ENCODE measurements around the gene SPTY2D1. TPM values are rescaled to one million over a fixed set of nuclear protein-coding genes. Genes with fewer than 3 reads are reported as not detected.

SPTY2D1 gene
- total RNA-seq, 5 donors from 2014 or later (not counting 1 experiment from before 2014, with no cell fraction given) = 18.2 to 46.2 (median 22.2) TPM

GRCh38 chr11:18564149-18564548, 70.0 kb downstream of the SPTY2D1 start:
- no peaks in the 10 kb centered on the region for H3K4me1 ChIP-seq (ENCODE audit: control insufficient read depth in 1 of 2, extremely low read depth in 1 of 2, insufficient read depth in 2 of 2, low read length in 2 of 2)
- DNase-seq (no peak), ATAC-seq (replicated peaks in 1 of 4) (no peak)
- H3K36me3 ChIP-seq (ENCODE audit: control insufficient read depth in 2 of 2, extremely low read depth in 1 of 2, insufficient read depth in 1 of 2, low read length in 1 of 2) = peaks cover 0 to 7% of the 10 kb centered on the region in 2 donors
- no peaks in the 10 kb centered on the region for H3K9me3 Mint-ChIP-seq
- H3K4me1 Mint-ChIP-seq = no peaks in the 10 kb centered on the region
- POLR2A ChIA-PET = interaction anchor here in 1 of 2 donors (0.6 kb wide), 1 partner anchor 243 kb away, joined by 4 read pairs; the partner anchor contains the start of gene HPS5
- no peak overlapping the region for H3K4me3 Mint-ChIP-seq
- CTCF ChIA-PET = interaction anchor here in 1 of 2 donors (0.7 to 1.4 kb wide), 2 partner anchors 13 to 105 kb away, joined by 3 read pairs; no protein-coding TSS in a partner anchor
- no peaks in the 10 kb centered on the region for H3K9me3 ChIP-seq
- H3K27me3 ChIP-seq (replicated peaks in 1 of 2; ENCODE audit: control insufficient read depth in 2 of 2, extremely low read depth in 1 of 2, insufficient read depth in 2 of 2, low read length in 1 of 2) = no peaks in the 10 kb centered on the region
- H3K27me3 Mint-ChIP-seq = no peaks in the 10 kb centered on the region
- no peak overlapping the region for H3K27ac ChIP-seq (ENCODE audit: low read length)
- no peak overlapping the region for H3K4me3 ChIP-seq (ENCODE audit: control insufficient read depth in 1 of 2, extremely low read depth in 1 of 2, low read length in 1 of 2)
- peaks cover 7% of the 10 kb centered on the region for H3K36me3 Mint-ChIP-seq
- no peak overlapping the region for H3K27ac Mint-ChIP-seq

GRCh38 chr11:18563090-18563730, 70.9 kb downstream of the SPTY2D1 start:
- H3K27me3 Mint-ChIP-seq = no peaks in the 10 kb centered on the region
- H3K36me3 ChIP-seq (ENCODE audit: control insufficient read depth in 2 of 2, extremely low read depth in 1 of 2, insufficient read depth in 1 of 2, low read length in 1 of 2) = peaks cover 0 to 7% of the 10 kb centered on the region in 2 donors
- no peaks in the 10 kb centered on the region for H3K9me3 ChIP-seq
- no peaks in the 10 kb centered on the region for H3K4me1 Mint-ChIP-seq
- POLR2A ChIA-PET = no interaction called here
- H3K27ac ChIP-seq (ENCODE audit: low read length) = no peak overlapping the region
- H3K9me3 Mint-ChIP-seq = no peaks in the 10 kb centered on the region
- WGBS (ENCODE audit: insufficient coverage) = 100% methylated on average over 1 of the region's 2 CpGs
- H3K36me3 Mint-ChIP-seq = peaks cover 6% of the 10 kb centered on the region
- no peaks in the 10 kb centered on the region for H3K27me3 ChIP-seq (replicated peaks in 1 of 2; ENCODE audit: control insufficient read depth in 2 of 2, extremely low read depth in 1 of 2, insufficient read depth in 2 of 2, low read length in 1 of 2)
- H3K27ac Mint-ChIP-seq = no peak overlapping the region
- ATAC-seq (replicated peaks in 1 of 4) (no peak), DNase-seq (no peak)
- CTCF ChIA-PET = no interaction called here
- H3K4me1 ChIP-seq (ENCODE audit: control insufficient read depth in 1 of 2, extremely low read depth in 1 of 2, insufficient read depth in 2 of 2, low read length in 2 of 2) = no peaks in the 10 kb centered on the region
- H3K4me3 Mint-ChIP-seq = no peak overlapping the region
- H3K4me3 ChIP-seq (ENCODE audit: control insufficient read depth in 1 of 2, extremely low read depth in 1 of 2, low read length in 1 of 2) = no peak overlapping the region

Other genes starting within 250 kb of the SPTY2D1 start
- gene LDHA, start 239.8 kb downstream of the SPTY2D1 start, total RNA-seq = 100 to 1,000 TPM; 130 to 323 (median 161) TPM
- gene LDHC, start 222.0 kb downstream of the SPTY2D1 start, total RNA-seq = under 1 TPM in 1 of 5 donors, not detected in 4; 0.82 TPM
- gene LDHAL6A, start 178.5 kb downstream of the SPTY2D1 start, total RNA-seq = under 1 TPM in 1 of 5 donors, not detected in 4; 0.46 TPM
- gene TSG101, start 107.4 kb downstream of the SPTY2D1 start, total RNA-seq = 10 to 100 TPM; 13.6 to 38.8 (median 36.1) TPM
- 1 to 10 TPM; 3.9 to 9.0 (median 7.1) TPM for gene UEVLD, start 45.6 kb downstream of the SPTY2D1 start, total RNA-seq
- gene MISFA, start 34.6 kb downstream of the SPTY2D1 start, total RNA-seq = under 1 TPM in 1 of 5 donors, not detected in 4; 0.59 TPM
- 1 to 10 TPM; 2.5 to 6.8 (median 3.5) TPM for gene TMEM86A, start 64.4 kb upstream of the SPTY2D1 start, total RNA-seq
- gene IGSF22, start 91.8 kb upstream of the SPTY2D1 start, total RNA-seq = 1 to 10 TPM; 2.1 to 3.7 (median 2.8) TPM
- gene PTPN5, start 157.5 kb upstream of the SPTY2D1 start, total RNA-seq = under 1 TPM in 1 of 5 donors, not detected in 4; 0.22 TPM

Data from T-cell (primary cell).